A549 (cell line): Measurements from ENCODE around the gene USF1.

Source experiments
- CTCF ChIP-seq: fragments of >200 bp; sonication (Bioruptor Twin); formaldehyde crosslinking; IDR thresholded peaks from 3 replicates; pipeline ENCODE4 v1.5.1; 2016
- EP300 ChIP-seq, 2 experiments: fragments of >200 bp; sonication (Bioruptor Twin); formaldehyde crosslinking; IDR thresholded peaks; 2 replicates in 1 of 2; 3 replicates in 1 of 2; pipeline ENCODE4 v1.6.1; 2016 to 2017
- SMC3 ChIP-seq: fragments of >200 bp; sonication (Bioruptor Twin); formaldehyde crosslinking; IDR thresholded peaks from 3 replicates; pipeline ENCODE4 v1.6.1; 2018; ENCODE audit warnings: inconsistent platforms

- TF ChIP-seq EP300 (IDR thresholded peaks at IDR 0.05) (no peak), SMC3 (no peak), CTCF (no peak)
Measured at GRCh38 chr1:161082483-161082882, 36.7 kb upstream of the USF1 start.
